Activated CD8-positive, alpha-beta memory T cell treated with anti-CD3 and anti-CD28 coated beads, Interleukin-2, amount 50 U/mL, for 1 hour (primary cell): ENCODE measurements around the gene MOSPD3.
"Not testable (repeated sequence)": the region's sequence is repeated elsewhere in the genome, so short reads cannot be mapped to it uniquely, and the experiment has no call there.

Experiments
- DNase-seq: peaks from one replicate; pipeline ENCODE4 v3.0.0-alpha.2; 2020; ENCODE audit errors: extremely low read depth

Gene MOSPD3

DNA sequence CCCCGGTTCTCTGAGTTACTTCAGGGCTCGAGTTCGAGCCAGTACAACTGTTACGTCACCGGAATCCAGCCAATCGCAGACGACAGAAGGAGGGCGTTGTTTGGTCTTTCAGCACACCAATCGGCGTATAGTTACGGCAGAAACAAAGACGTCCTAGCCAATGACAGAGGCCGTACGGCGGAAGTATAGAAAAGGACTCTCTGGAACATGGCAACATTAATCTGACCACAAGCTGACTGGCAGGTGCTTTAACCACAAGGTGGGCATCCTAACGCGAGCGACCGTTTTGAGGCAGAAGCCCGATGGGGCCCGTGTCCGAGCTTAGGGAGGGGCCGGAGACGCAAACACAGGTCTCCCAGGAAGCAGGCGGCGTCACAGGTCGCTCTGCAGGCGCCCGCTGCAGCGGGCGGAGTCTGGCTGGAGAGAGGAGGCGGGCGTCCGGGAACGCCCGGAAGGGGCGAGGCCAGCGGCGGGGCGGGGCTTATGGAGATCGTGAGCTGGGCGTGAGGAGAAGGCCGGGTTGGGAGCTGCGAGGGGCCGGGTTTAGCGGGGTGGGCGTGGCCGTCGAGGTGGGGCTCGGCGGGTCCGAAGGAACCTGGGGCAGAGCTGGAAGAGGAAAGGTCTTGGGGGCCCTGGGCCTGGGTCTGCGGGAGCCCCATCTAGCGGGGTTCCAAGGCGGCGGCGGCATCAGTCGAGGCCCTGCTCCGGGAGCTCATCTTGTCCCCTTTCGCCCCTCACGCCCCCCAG, at the start of gene MOSPD3:
Gene MOSPD3, plus strand, starts transcription at position 558 of the 747 bp plus-strand sequence. CDS start 252 bp downstream, outside the sequence.
- peak; percentile 92 for DNase-seq

DNA sequence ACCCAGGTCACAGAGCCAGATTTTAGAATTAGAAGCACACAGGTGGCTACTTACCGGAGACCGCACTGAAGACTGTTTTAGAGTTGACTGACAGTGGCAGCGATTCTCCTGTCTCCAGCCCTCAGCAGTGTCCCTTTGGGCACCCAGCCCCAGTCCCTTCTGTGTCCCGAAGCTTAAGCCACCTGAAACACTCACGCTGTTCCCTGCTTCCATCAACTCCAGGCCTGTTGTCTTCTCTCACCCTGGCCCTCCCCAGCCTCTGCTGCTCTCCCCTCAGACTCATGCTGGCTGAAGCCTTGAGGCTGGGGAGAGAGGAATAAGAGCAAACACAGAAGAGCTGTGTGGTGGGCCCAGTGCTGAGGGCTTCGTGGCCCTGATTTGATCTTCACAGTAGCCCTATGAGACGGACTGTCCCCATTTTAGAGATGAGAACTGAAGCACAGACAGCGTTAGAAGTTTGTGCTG, 49.2 kb upstream of the MOSPD3 start:
- DNase-seq: no peak

- DNase-seq: no peak
Observed at GRCh38 chr7:100563809-100564400, 48.4 kb upstream of the MOSPD3 start.

DNA sequence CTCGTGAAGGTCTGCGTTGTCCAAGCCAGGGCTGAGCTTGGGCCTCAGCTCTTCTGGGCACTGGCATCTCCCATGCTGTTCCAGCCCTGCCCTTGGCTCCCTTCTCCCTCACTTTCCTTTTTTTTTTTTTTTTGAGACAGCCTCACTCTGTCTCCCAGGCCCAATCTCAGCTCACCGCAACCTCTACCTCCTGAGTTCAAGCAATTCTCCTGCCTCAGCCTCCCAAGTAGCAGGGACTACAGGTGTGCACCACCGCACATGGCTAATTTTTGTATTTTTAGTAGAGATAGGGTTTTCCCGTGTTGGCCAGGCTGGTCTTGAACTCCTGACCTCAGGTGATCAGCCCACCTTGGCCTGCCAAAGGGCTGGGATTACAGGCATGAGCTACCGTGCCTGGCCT, 47.9 kb upstream of the MOSPD3 start:
- not testable (repeated sequence) for DNase-seq

DNA sequence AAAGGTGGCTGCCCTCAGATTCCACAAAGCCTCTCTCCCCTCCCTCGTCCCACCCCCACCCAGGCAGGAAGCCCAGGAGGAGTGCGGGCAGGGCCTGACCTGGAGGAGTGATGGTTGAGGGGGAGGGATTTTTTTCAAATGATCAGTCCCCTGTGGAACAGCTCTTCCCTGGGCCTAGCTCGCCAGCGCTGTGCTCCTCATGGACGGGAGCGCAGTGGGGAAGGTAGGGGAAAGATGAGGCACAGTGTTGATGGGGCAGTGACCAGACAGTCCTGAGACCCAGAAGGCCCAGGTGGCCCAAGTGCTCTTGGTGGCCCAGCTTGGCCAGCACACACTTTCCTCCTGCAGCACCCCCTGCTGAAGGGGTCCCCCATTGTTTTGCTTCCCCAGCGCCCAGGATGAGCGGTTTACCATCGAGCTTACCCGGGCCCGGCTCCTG, 47.2 kb upstream of the MOSPD3 start:
- no peak for DNase-seq

GRCh38 chr7:100566018-100566531, 46.3 kb upstream of the MOSPD3 start:
- DNase-seq: no peak

DNA sequence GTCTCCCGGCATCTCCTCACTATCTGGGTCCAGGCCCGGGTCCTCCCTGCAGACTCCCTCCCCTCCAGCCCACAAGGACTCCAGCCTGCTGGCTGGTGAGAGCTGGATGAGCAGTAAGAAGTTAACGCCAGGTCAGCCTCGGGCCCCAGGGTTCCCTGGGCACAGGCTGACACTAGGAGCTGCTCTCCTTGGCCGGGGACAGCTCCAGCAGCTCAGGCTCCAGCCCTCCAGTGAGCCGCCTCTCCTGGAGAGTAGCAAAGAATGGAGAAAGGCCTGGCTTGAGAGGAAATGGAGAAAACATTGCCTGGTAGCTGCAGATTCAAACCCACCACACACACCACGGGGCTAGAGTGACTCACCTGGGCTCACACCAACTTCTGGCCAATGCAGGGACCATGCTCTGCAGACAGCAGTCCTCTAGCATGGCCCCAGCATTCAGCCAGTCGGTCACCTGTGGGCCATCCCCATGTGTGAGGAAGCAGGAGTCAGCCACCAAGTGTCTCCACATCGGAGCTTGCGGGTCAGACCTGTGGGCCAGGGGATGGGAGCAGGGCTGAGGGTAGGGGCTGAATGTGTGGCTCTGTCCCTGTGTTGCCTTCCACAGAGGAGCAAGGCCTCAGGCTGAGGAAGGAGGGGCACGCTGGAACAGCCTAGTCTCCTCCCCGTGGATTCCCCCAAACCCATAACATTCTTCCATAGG, 45.2 kb upstream of the MOSPD3 start:
- no peak for DNase-seq

DNA sequence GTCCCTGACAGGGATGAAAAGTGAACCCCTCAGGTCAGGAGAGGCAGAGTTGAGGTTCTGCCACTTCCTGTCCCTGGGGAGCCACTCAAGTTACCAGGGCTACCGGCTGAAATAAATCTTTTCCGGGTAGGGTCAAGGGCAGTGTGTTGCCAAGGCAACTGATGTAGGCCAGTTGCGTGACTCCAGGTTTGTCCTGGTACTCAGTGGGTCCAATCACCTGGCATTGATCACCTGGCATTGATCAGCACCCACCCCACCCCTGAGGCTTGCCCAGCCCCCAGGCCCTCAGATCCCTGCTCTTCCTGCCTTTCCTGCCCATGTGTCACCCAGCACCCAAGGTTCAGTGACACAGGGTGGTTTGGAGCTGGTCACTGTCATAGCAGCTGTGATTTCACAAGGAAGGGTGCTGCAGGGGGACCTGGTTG, 44.6 kb upstream of the MOSPD3 start:
- no peak for DNase-seq

DNA sequence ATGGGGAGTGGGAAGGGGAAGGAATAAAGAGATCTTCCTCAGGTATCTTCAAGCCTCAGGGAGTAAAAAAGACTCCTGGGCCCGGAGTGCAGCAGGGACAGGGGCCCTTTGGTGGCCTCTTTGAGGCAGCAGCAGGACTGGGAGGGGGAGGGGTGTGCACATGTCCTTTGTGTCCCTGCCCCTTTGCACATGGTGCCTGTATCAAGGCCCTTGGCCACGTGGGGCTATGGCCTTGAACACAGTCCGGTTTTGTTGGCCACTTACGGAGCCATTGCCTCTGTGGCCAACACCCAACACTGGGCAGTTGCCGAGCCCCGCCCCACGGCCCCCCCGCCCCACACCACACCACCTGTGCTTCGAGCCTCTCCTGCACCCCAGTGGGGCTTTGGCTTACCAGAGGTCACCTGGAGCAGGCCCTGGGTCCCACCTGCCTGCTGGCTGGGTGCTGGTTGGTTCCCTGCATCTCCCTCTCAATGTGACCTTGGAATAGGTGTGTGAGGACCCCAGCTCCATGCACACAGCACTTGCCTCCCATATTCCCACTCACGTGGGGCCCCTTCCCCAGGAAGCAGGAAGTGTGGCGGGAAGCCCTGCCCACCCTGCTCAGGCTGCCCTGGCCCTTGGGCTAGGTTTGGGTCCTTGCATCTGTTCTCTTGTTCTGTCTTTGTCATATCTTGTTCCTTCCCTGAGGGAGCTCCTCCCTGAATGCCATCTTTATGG, 44.0 kb upstream of the MOSPD3 start:
- no peak for DNase-seq

DNA sequence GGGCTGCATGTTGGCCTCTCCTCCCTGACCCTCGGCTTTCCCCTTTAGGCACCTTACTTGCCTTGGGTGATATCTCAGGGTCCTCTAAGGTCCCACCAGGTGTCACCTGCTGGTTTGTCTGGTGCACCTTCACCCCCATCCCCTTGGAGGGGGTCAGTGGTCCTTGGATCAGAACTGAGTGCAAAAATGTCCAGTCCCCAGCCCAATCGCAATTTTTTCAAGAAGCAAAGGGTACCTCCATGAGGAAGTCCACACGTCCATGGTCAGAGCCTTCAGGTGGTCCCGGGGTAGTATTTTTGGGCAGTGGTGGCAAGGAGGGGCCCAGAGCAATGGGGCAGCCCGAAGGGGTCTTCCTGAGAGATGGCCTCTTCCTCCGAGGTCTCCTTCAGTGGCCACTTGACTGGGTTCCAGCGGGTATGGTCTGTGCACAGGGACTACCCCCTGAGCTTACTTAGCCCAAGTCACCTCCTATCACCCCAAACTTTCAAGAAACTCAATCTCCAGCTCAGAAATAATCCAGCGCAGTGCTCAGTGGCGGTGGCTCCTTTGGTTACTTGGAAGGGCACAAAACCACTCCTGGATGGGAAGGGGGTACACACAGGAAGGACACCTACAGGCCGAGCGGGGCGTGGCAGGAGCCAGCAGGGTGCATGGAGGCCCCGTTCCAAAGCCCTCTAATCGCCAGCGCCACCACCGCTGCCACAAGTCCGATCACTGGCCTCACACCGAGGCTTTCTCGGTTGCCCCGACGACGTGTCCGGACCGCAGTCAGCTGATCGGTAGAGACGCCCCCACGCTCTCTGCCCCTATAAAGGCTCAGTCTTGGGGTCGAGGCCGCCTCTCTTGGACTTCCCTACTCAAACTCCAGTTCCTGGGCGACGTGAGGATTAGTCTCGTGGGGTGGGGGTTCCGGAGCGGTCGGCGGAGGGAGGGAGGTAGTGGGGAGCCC, 43.2 kb upstream of the MOSPD3 start:
- DNase-seq: no peak

DNA sequence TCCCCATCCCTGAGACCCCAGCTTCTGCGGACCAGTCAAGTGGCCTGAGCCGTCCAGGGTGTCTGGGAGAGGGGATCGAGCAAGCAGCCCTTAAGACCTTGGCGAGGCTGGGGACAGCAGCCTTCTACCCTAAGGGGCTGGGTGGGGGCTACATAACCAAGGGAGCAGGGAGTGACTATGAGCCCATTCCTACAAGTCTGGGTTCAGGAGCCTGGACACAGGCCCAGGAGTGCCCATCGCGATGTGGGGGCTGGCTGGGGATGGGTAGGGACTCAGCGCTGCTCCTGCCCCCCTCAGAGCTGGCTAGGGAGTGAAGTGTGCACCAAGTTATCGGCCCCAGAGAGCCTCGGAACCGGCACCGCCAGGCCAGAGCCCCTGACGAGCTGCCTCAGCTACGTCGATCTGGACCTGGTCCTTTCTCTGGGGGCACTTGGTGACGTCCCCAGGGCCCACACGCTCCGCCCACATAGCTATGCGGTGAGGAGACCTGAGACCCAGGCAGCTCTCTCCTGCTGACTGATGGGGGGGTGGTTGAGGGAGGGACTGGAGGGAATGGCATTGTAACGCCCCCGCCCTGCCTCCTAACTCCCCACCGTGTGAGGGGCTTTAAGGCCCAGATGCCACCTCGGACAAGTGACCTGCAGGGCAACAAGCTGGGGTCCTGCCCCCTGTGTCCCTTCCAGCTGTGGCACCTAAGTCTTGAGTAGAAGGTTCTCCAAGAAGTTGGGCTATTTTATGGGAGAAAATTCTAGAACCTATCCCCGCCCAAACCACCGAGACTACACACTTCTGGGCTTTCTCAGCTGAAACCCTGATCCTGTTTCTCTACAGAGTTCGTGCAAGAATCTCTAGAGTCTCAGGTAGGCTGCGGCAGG, 41.1 kb upstream of the MOSPD3 start:
- no peak for DNase-seq

DNA sequence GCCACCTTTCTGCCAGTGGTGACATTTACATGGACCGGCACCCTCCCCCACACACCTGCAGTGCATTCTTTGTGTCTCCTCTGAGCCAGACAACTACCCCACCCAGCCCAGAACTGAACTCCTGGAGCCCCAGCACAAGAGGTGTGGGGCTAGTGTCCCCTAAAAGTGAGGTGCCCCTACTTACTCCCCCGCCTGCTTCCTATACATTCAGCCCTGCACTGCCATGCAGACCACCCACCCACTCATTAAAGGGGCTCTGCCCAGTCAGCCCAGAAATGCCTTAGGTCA, 40.6 kb upstream of the MOSPD3 start:
- DNase-seq: no peak

DNA sequence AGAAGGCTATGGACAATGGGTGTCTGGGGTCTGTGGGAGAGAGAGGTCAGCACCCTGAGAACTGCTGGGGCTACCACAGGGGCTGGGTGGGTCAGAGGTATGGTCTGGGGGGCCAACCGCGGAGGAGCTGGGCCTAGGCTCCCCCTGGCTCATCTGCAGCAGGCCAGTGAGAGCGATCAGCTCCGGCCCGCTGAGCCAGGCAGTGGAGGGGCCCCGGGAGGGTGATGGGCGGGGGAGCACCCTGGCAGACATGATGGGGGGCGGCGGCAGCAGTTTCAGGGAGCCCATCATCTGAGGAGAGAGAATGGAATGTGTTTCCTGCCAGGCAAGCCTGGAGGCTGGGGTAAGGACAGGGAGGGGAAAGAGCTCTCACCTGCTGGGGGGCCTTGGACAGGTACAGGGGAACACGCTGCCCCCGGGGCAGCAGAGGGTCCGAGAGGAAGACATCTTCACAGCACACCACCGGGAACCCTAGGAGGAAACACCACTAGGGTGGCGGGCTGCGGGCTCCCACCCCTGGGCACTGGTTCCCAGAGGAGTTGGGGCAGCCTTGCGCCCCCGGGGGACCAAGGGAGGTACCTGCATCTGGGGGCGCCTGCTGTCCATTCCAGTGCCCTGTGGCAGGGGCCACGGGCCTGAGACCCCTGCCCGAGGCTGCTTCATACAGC, 39.9 kb upstream of the MOSPD3 start:
- DNase-seq: no peak

GRCh38 chr7:100572949-100573675, 39.2 kb upstream of the MOSPD3 start:
- DNase-seq: no peak

- no peak for DNase-seq
Observed at GRCh38 chr7:100573691-100574361, 38.5 kb upstream of the MOSPD3 start, which contains the start of gene SAP25. SAP25 (minus strand) TSS chr7:100573900; CDS start chr7:100573742, 158 bp downstream.

- DNase-seq: no peak
Observed at GRCh38 chr7:100574362-100575205, 37.8 kb upstream of the MOSPD3 start.

- no peak for DNase-seq
Observed at GRCh38 chr7:100575206-100575631, 37.1 kb upstream of the MOSPD3 start.
